Colonic mucosa (tissue), 4 donors: ENCODE results near the gene PHYKPL. TPM values are rescaled to one million over a fixed set of nuclear protein-coding genes. Genes with fewer than 3 reads are reported as not detected.
"Not testable (repeated sequence)": the region's sequence is repeated elsewhere in the genome, so short reads cannot be mapped to it uniquely, and the experiment has no call there.

Experiments
- DNase-seq: peaks from one replicate; pipeline ENCODE4 v3.0.0-alpha.2; 2020
- H3K27ac ChIP-seq: fragments of 200-600 bp; one replicate; pipeline ENCODE4 v1.8.0; 2021
- H3K27me3 ChIP-seq: fragments of 200-600 bp; one replicate; pipeline ENCODE4 v1.8.0; 2021
- H3K36me3 ChIP-seq: fragments of 200-600 bp; one replicate; pipeline ENCODE4 v1.8.0; 2021
- H3K4me1 ChIP-seq: fragments of 200-600 bp; one replicate; pipeline ENCODE4 v1.8.0; 2021; ENCODE audit warnings: mild to moderate bottlenecking
- H3K4me3 ChIP-seq: fragments of 200-600 bp; one replicate; pipeline ENCODE4 v1.8.0; 2021
- H3K9ac ChIP-seq, 2 donors: one replicate each; pipeline ENCODE4 v1.7.0; 2013; ENCODE audit warnings: control low read depth in 2 of 2, low read depth in 2 of 2, low read length in 2 of 2
- H3K9me3 ChIP-seq: fragments of 200-600 bp; one replicate; pipeline ENCODE4 v1.8.0; 2021
- intact Hi-C: fragments of 100-400 bp; cut with DNase I; formaldehyde crosslinking; loops from one replicate; pipeline ENCODE4 v1.14.1; 2022
- total RNA-seq, 2 donors: library from RNA; stranded (reverse); fragmentation: NEBNext Ultra II Directional in 1 of 2; extraction: Animal tissue kit (Norgen Biotek cat#: 25700) in 1 of 2; gene quantifications; one replicate each; pipeline ENCODE4 v1.2.1, GENCODE V29; 2021
- TF ChIP-seq, protein P1 (sequence below): fragments of 200-600 bp; IDR thresholded peaks from one replicate; pipeline ENCODE4 v1.8.0; 2022; ENCODE audit warnings: antibody characterized with exemption, mild to moderate bottlenecking
- donor health status: healthy.
- donor health status: DM: no; HTN: no; CAD: no.
- donor health status: DM: no; HTN: no; CAD: no.

PHYKPL gene
- total RNA-seq, 2 donors from 2014 or later = 101 to 159 TPM

DNA sequence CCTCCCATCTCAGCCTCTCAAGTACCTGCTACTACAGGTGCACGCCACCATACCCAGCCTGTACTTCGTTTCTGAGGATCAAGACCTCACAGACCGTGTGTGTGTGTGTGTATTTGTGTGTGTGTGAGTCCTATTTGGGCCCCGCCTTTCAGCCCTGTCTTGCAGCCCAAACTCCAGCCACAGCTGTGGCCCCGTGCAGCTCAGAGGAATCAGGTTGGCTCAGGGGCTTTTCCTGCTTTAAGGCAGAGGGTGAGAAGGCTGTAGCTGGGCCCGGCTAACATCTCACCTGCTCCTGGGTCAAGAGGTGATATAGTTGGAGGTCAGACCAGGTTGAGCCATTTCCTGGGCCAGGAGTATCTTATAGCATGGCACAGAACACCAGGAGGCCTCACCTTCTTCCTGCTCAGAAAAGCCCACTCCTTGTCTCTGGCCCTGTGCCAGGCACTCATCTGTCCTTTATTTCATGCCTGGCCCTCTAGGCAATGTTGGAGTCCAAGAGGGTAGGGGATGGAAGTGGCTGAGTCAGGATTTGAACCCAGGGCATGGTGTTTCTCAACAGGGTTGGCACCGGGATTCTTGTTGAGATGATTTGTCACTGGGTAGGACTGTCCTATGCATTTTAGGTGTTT, 1.6 kb upstream of the PHYKPL start:
- Histone ChIP-seq H3K27ac (no peak overlapping the region), H3K4me1 (peaks cover 45% of the 10 kb centered on the region), H3K27me3 (no peaks in the 10 kb centered on the region), H3K36me3 (no peaks in the 10 kb centered on the region), H3K4me3 (no peak overlapping the region), H3K9ac (peak overlapping the region in 1 of 2 donors; percentile 42), H3K9me3 (no peaks in the 10 kb centered on the region)
- intact Hi-C loops = no loop called here
- TF ChIP-seq, protein P1, sequence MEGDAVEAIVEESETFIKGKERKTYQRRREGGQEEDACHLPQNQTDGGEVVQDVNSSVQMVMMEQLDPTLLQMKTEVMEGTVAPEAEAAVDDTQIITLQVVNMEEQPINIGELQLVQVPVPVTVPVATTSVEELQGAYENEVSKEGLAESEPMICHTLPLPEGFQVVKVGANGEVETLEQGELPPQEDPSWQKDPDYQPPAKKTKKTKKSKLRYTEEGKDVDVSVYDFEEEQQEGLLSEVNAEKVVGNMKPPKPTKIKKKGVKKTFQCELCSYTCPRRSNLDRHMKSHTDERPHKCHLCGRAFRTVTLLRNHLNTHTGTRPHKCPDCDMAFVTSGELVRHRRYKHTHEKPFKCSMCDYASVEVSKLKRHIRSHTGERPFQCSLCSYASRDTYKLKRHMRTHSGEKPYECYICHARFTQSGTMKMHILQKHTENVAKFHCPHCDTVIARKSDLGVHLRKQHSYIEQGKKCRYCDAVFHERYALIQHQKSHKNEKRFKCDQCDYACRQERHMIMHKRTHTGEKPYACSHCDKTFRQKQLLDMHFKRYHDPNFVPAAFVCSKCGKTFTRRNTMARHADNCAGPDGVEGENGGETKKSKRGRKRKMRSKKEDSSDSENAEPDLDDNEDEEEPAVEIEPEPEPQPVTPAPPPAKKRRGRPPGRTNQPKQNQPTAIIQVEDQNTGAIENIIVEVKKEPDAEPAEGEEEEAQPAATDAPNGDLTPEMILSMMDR = no peak
- no peak for DNase-seq

DNA sequence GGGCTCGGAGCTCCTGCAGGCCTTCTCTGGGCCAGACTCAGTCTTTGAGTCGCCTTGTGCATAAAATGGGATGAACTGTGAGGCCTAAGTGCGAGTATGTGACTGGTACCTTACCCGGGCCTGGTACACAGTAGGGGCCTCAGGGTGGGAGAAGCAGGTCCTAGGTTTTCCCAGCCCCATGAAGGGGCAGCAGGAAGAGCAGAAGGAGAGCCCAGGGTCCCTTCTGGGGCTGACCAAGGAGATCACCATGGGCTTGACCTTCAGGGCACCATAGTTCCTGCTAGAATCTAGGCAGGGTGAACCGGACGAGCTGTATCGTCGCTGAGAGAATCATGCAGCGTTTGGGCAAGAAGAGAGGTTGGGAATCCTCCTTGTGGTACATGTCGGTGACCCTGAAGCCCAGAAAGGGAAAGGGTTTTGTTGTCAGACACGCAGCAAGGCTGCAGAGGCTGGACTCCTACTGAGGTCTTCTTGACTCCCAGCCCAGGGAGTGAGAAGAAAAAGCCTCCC, 373 bp upstream of the PHYKPL start:
- no peak for DNase-seq
- peaks cover 40% of the 10 kb centered on the region for H3K4me1 ChIP-seq
- H3K9me3 ChIP-seq = no peaks in the 10 kb centered on the region
- no peaks in the 10 kb centered on the region for H3K27me3 ChIP-seq
- H3K27ac ChIP-seq = peak overlapping the region; percentile 96
- peak overlapping the region; percentile 94 to 98 for H3K9ac ChIP-seq
- H3K4me3 ChIP-seq = peak overlapping the region; percentile 81
- TF ChIP-seq, protein P1 = no peak
- H3K36me3 ChIP-seq = no peaks in the 10 kb centered on the region
- intact Hi-C loops = no loop called here

DNA sequence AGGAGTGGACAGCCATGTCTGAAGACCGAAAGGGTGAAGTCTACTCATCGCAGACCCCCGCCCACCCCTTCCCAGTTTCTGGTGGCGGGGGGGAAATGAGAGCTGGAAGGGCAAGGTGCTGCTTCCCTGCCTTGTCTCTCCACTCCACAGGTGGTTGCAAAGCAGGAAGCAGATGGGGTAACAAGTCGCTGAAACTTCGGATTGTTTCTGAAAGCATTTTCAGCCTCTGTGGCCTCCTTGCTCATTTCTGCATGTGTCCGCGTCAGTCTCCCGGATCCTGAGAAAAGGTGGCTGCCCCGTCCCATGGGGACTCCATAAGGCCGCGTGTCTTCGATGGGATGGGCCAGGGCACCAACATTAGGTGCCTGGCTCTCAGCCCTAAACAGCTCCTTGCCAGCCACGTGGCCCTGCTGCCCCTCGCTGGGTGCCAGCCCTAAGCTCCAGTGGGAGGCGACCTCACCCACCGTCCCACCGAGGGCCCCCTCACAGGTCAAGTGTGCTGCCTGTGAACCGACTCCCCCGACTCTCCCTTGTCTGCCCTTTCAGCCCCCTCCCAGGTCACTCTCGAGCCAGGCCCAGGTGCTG, 971 bp downstream of the PHYKPL start:
- H3K9me3 ChIP-seq = no peaks in the 10 kb centered on the region
- TF ChIP-seq, protein P1 = no peak
- H3K4me3 ChIP-seq = peak overlapping the region; percentile 81
- intact Hi-C loops = no loop called here
- no peaks in the 10 kb centered on the region for H3K27me3 ChIP-seq
- H3K9ac ChIP-seq = peak overlapping the region; percentile 94 to 98
- no peak for DNase-seq
- H3K4me1 ChIP-seq = peaks cover 35% of the 10 kb centered on the region
- H3K27ac ChIP-seq = peak overlapping the region; percentile 96
- no peaks in the 10 kb centered on the region for H3K36me3 ChIP-seq

DNA sequence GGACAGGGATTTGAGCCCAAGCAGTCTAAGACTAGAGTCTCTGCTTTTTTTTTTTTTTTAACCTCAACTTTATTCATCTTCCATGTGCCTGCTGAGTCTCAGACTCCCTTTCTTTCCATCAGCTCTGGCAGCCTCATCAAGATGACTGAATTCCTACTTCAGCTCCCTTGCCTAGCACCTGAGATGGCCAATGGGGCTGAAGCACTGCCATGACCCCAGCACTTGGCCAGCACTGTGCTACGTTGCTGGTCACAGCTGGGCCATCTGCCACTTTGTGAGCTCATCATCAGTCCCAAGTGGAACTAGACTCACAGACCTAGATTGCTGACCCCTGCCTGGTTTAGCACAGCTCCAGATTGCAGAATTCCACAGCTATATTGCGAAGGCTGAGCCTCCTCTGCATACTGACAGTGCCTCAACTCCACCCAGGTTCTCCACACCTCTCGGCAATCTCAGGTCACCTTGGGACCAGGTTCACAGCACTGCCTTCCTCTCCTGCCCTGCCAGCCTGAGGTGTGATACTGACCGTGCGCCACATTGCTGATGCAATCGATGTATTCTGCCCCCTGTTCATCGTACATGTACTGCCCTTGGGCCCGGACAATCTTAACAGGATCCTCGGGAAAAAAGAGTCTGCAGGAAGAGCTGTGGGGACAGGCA, 1.6 kb downstream of the PHYKPL start:
- Histone ChIP-seq H3K27me3 (no peaks in the 10 kb centered on the region), H3K36me3 (no peaks in the 10 kb centered on the region), H3K4me3 (peak overlapping the region; percentile 81), H3K27ac (peak overlapping the region; percentile 96), H3K9ac (peak overlapping the region; percentile 94 to 98), H3K9me3 (no peaks in the 10 kb centered on the region), H3K4me1 (peaks cover 31% of the 10 kb centered on the region)
- DNase-seq = no peak
- intact Hi-C loops = no loop called here
- TF ChIP-seq, protein P1 = no peak

DNA sequence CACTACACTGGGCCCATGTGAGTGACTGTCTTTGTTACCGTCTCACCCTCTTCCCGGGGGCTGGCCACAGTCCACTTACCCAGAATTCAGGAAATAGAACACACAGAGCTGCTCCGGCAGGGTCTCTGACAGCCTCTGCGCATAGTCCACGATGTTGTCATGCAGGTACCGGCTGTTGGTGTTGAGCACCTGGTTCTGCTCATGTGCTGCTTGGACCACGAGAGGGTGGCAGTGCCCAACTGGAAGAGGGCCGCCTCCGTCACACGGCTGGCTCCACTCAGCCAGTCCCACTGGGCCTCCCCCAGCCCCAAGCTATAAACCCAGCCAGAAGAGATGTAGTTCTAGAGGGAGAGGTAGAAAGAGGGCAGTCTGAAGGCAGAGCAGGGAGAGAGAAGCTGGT, 2.7 kb downstream of the PHYKPL start:
- intact Hi-C loops = no loop called here
- DNase-seq = no peak
- Histone ChIP-seq H3K9me3 (no peaks in the 10 kb centered on the region), H3K4me3 (no peak overlapping the region), H3K36me3 (no peaks in the 10 kb centered on the region), H3K27ac (no peak overlapping the region), H3K4me1 (peaks cover 31% of the 10 kb centered on the region), H3K9ac (peak overlapping the region; percentile 29 to 39), H3K27me3 (no peaks in the 10 kb centered on the region)
- TF ChIP-seq, protein P1 = no peak

DNA sequence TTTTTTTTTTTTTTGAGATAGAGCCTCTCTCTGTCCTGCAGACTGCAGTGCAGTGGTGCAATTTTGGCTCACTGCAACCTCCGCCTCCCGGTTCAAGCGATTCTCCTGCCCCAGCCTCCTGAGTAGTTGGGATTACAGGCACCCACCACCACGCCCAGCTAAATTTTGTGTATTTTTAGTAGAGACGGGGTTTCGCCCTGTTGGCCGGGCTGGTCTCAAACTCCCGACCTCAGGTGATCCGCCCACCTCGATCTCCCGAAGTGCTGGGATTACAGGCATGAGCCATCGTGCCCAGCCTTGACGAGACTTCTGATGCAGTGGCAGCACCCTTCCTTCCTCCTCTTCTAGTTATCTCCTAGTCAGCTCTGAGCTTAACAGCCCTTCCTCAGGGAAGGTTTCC, 3.5 kb downstream of the PHYKPL start:
- intact Hi-C loops, H3K27me3 ChIP-seq, H3K4me3 ChIP-seq, H3K9ac ChIP-seq, H3K27ac ChIP-seq, H3K36me3 ChIP-seq, H3K9me3 ChIP-seq, DNase-seq: not testable (repeated sequence)
- peaks cover 31% of the 10 kb centered on the region for H3K4me1 ChIP-seq
